Stimulated activated naive CD8-positive, alpha-beta T cell treated with anti-CD3 and anti-CD28 coated beads, Interleukin-15, Interleukin-2, amounts not matched to agents 100 U/mL and 50 U/mL, for 24 hours (primary cell): ENCODE measurements around the gene HJV.
"Not testable (repeated sequence)": the region's sequence is repeated elsewhere in the genome, so short reads cannot be mapped to it uniquely, and the experiment has no call there.

Source experiments
- ATAC-seq: fragments of 150-1000 bp; cut with Tn5 transposase; one replicate; pipeline ENCODE4 v1.10.0; 2021
- DNase-seq: peaks from one replicate; pipeline ENCODE4 v3.0.0; 2021

HJV gene, protein sequence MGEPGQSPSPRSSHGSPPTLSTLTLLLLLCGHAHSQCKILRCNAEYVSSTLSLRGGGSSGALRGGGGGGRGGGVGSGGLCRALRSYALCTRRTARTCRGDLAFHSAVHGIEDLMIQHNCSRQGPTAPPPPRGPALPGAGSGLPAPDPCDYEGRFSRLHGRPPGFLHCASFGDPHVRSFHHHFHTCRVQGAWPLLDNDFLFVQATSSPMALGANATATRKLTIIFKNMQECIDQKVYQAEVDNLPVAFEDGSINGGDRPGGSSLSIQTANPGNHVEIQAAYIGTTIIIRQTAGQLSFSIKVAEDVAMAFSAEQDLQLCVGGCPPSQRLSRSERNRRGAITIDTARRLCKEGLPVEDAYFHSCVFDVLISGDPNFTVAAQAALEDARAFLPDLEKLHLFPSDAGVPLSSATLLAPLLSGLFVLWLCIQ

DNA sequence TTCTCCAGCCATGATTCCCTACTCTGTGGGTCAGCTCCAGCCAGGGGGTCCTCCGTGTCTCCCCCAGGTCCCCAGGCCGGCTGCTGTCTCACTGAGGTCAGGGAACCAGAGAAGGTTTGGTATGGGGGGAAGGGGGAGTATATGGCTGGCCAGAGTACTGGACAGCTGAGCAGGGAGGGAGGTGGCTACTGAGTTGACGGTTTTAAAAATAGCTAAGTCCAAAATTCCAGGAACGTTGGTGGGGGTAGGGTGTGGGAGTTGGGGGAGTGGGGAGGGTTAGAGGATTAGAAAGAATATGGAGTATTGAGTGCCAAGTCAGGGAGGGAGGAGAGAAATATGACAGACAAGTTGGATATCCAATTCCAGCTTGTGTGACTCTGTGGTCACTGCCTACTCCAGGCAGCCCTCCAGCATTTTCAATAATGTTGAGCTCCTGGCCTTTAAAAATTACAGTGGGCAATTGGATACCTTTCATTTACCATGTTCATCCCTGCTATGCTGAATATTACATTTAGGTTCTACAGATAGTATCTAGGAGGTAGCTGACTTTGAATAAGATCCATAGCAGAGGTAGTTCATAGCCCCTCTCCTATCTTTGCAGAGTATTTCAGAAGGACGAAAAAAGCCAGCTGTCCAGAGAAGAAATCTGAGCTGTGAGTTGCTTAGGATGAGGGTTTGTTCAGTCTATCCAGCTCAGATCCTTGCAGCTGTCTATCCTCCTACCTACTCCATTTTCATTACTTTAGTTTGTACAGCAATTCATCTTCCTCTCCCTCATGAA, at the start of gene HJV:
Gene HJV (minus strand): TSS at position 114 of the 781 bp plus-strand sequence. CDS start 1,504 bp downstream, outside the sequence.
- ATAC-seq (no peak), DNase-seq (no peak)

DNA sequence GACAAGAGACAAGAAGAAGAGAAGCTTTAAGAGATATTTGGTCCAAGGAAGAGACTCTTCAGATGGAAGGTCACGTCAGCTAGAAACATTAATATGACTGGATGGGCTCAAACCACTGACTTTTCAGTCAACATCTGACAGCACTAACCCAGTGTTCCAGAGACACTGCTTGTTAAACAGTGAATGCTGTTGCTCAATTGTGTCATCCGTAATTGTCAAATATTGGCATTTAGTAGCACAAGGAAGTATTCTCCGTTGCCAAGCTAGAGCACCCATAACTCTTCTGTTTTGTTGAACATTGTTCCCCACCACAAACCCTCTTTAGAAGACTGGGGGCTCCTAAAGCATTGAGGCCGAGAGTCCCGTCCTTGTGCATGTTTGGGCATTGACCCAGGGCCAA, 37.6 kb upstream of the HJV start:
- not testable (repeated sequence) for DNase-seq

DNA sequence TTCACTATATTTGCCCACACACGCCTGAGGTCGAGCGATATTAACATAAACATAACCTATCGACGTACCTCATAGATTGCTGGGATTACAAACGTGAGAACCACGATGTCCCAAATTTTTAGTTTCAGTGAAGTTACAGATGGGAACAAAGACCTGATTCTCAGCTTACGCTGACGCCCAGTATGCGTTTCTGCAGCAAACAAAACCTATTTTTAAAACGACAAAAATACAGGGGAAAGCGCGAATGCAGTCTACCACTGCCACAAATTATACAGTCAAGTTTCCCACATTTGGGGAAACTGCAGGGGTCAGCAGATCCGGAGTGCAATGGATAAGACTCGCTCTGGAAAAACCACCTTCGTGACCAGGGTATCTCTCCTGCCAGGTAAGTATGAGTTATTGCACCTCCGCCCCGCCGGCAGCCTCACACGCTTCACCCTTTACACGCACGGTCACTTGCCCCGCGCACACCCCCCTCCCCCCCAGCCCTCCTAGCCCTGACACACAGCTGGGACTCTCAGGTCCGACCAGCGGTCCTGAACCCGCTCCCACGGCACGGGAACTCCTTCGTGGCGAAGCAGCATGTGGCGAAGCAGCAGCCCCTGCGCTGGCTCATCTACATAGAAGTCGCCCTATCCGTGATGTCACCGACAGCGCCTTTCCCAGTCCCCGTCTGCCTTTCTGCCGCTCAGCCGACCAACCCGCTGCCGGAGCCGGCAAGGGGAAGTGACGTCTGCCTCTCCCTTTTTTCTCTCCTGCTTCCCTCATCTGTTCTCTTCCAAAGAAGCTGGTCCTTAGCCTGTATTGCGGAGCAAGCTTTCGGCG, 30.5 kb upstream of the HJV start:
- ATAC-seq (peak; percentile 97), DNase-seq (peak; percentile 86)

More for the DNA sequence above, 37.6 kb upstream of the HJV start:
- ATAC-seq, result not testable (repeated sequence)

DNA sequence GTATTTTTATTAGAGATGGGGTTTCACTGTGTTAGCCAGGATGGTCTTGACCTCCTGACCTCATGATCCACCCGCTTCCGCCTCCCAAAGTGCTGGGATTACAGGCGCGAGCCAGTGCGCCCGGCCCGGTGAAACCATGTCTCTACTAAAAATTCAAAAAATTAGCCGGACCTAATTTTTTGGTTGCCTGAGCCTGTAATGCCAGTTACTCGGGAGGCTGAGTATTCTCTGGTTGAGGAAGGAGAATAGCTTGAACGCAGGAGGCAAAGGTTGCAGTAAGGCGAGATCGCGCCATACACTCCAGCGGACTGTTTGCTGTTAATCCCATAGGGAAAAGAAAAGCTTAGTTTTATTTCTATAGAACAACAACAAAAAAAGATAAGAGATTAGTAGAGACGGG, 29.9 kb upstream of the HJV start:
- ATAC-seq, result no peak

DNA sequence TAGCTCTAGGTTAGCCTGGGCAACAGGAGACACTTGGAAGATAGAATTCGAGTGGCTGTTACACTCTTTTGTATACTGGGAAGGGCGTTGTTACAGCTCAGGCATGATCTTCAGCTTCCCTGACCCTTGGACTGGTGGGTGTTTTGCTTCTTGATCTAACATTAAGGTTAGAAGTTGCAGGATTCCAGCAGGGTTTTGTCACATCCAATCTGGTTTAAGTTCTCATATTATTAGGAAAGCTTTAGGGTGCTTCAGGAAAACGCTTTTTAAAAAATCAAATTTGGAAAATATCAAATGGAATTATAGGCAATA, 29.1 kb upstream of the HJV start:
- not testable (repeated sequence) for ATAC-seq, DNase-seq

More for the DNA sequence above, 29.9 kb upstream of the HJV start:
- DNase-seq, result no peak

DNA sequence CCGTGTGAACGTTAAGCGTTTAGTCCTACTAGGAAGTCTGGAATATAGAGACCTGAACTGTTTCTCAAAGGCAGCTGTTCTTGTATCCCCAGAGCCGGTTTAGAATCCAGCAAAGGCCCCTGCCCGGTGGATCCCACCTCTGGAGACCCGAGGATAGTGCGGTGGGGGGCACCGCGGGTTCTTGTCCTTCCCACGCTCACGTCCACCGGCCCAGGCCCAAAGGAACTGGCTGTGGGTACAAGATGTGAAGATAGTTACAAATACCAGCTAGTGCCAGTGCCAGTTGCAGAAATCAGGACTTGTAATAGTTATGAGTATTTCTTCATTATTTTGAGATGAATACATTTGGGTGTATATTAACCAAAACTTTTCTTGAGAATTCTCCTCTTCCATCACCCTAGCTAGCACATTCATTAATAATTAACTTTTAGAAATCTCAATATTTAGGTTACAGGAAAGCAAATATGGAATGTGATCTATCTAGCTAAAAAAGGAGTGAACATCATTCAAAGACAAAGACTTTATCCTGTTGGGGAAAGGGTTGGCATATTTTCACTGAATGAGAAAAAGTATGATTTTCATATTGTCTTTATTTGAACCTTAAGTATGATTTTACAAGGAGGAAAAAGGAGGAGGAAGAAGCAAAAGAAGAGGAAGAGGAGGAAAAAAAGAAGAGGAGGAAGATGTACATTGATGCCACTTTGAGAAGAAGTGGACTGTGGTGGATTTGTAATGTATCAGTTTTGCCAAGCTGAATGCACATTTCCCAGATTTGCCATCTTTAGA, 28.5 kb upstream of the HJV start:
- not testable (repeated sequence) for ATAC-seq, DNase-seq

DNA sequence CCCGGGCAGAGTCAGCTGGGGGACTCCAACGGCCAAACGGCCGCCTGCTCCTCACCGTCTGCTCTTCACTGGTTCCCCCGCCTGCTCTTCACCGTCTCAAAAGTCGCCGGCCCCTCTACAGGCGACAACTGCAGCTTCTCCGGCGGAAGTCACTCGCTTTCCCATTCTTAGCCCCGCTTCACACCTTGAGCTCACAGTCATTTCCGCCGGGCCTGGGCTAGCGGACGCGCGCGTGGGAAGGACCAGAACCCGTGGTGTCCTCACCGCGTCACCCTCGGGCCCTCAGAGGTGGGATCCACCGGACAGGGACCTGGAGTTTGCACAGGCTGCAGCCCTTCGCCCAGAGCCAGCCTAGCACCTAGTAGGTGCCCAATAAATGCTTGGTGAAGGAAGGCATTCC, 27.9 kb upstream of the HJV start:
- no peak for ATAC-seq
- no peak for DNase-seq

DNA sequence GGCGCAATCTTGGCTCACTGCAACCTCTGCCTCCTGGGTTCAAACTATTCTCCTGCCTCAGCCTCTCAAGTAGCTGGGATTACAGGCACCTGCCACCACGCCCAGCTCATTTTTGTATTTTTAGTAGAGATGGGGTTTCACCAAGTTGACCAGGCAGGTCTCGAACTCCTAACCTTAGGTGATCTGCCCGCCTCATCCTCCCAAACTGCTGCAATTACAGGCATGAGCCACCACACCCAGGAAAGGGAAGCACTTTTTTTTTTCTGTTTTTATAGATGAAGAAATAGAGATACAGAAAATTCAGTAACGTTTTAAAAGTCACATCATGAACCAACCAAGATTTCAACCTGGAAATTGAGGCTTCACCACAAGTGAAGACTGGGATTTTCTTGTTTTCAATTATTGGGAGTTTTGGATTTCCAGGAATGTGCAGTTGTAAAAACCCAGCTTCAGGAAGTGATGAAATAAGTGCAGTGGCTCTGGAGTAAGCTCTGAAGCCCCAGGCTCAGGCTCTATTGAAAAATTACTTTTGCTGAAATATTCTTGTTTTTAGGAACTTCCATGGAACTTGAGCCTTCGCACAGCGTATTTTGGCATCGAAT, 27.1 kb upstream of the HJV start:
- DNase-seq, ATAC-seq: not testable (repeated sequence)

DNA sequence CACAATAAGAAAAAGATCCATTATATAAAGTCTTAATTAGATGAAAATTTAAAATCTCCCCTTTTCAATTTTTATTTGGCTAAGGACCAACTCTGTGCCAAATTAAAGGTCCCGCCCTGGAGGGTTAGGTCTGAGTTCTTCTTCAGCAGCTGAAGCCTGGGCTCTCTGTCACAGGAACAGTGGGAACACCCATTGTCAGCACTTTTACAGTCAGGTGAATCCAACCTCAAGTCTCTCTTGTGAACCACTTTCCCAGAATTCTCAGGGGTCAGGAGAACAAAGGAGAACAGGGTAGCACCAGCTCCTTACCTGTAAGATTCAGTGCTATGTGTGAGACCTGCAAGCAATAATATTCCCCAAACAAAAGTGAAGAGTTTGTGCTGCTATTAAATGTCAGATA, 25.1 kb upstream of the HJV start:
- DNase-seq, result no peak
- no peak for ATAC-seq

DNA sequence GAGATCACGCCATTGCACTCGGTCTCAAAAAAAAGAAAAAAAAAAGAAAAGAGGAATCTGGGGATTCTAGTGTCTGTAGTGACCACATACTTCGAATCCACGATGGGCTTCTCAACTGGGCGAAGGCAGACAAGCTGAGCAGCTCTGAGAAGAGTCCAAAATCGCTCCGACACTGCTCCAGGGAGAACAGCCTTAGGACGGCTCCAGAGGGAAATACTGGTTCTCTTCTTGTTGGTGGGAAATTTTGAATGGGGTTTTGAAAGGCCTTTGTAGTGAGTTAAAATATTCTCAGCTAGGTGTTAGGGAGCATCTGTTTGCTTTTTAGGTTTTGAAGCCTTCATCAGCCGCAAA, 18.3 kb upstream of the HJV start:
- no peak for ATAC-seq
- DNase-seq, result no peak

DNA sequence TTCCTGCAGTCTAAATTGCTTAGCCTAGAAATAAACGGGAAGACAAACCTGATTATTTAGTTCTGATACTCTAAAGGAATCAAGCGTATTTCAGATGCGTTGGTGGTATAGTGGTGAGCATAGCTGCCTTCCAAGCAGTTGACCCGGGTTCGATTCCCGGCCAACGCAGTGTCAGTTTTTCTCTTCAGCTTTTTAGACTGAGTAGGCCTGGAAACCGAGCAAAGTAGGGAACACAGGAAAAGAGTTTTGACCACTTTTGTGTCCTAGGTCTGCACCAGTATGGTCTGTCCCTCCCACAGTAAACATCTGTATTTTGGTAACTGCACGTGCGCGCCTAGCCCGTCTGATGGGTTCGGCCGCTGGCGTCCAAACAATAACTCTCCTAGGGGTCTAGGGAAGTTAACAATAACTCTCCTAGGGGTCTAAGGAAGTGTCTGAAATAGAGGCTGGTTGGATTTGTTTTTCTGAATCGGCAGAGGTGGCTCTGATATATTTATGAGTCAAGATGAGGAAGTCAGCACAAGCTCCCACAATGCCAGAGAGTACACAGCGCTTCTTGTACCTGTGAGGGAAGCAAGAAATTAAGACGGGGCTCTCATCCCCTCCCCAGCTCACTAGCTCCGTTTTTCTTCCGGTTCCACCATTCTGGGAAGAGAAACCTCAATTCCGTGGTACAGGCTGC, 15.6 kb upstream of the HJV start:
- DNase-seq (peak; percentile 80), ATAC-seq (peak; percentile 50)

DNA sequence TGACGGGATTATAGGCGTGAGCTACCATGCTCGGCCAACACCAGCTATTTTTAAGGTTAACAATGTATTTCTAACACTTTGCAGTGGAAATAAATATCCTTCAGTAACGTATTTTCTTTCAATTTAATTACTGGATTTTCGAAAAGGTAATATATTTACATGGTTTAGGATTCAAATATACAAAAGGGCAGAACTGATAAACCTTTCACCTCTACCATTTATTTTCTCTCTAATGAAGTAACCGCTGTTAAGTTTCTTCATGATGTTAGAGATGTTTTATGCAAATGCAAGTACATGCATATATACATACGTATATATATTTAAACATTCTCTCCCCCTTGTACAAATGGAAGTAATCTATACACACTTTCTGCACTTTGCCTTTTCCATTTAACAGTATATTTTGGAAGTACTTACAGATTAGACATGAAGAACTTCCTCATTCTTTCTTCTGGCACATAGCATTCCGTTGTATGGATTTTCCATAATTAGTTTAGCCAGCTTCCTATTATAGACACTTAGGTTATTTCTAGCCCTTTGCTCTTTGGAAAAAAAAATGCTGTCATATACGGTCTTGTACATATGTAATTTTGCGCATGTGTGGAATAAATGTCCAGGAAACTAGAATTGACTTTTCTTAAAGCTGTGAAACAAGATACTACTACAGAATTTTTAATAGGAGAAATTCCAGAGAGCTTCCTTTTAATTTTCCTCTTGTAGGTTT, 14.9 kb upstream of the HJV start:
- ATAC-seq, result no peak
- DNase-seq, result no peak

DNA sequence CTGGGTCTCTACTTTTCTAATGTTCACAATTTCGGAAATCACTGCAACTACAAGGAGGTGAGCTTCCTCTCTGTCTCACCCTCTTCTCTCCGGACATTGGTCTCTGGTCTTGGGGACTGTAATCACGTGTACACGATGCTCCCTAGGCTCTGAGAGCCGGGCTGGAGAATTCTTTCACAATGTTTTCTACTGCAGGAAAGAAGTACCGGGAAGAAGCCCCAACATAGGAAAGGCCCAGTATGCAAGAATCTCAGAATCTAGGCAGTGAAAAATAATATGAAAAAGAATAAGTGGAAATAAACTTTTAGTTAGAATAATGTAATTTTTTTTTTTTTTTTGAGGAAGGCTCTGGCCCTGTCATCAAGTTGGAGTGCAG, 13.5 kb upstream of the HJV start:
- no peak for DNase-seq
- no peak for ATAC-seq

DNA sequence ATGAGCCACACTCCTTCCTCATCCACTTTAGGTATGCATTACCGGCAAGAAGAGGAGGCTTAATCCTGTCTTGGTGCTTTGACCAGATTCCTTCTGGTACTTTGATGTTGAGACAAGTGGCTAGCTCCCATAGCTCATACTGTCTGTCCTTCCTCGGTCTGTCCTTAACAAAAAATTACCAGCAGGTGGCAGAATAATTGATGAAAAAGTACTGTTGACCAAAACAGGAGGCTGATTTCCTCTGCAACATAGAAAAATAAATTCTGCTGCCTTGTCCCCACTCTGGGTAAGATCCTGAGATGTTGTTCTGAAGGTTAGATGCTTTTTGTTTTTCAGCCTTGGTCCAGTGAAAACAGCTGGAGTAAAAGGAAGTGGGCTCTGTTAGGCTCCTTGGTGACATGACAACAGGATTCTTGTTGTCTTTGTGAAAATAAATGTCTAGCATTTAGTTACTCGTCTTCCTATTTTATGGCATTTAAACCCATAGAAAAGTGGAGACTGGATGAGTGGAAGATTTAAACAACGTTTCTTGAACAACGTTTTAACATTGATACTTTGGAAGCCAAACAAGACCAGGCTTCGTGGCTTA, 11.2 kb upstream of the HJV start:
- no peak for ATAC-seq
- no peak for DNase-seq

DNA sequence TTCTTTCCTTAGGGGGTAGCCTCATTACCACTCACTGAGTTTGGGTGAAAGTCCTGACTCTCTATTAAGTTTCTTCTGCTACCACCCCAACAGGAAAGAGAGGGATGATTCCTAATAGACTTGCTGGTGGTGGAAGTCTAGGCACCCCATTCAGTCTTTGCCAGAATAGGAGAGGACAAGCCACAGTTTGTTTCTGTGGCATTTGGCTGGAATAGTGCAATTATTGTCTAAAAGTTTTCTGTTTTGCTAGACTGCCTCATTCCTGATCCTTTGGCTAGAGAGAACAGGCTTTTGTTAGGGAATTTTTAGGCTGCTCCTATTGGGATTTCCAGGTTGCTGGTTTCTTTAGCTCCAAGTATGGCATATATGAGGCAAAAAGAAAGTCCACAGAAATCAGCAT, 9.9 kb upstream of the HJV start:
- ATAC-seq (no peak), DNase-seq (no peak)

DNA sequence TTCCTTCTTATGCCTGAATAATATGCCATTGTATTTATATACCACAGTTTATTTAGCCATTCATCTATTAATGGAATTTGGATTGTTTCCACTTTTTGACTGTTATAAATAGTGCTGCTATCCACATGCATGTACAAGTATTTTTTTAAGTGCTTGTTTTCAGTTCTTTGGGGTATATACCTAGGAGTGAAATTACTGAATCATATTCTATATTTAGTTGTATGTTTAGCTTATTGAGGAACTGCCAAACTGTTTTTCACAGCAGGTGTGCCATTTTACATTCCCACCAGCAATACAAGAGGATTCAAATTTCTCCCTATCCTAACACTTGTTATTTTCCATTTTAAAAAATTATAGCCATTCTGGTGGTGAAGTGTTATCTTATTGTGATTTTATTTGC, 7.6 kb upstream of the HJV start:
- ATAC-seq, result no peak
- no peak for DNase-seq

DNA sequence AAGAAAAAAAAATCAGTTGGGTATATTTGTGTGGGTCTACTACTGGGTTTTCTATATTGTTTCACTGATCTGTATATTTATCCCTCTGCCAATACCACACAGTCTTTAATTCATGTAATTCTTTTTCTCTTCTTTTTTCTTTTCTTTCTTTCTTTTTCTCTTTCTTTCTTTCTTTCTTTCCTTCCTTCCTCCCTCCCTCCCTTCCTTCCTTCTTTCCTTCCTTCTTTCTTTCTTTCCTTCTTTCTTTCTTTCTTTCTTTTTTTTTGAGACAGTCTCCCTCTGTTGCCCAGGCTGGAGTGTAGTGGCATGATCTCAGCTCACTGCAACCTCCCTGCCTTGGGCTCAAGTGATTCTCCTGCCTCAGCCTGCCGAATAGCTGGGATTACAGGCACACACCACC, 5.1 kb upstream of the HJV start:
- ATAC-seq, DNase-seq: not testable (repeated sequence)

DNA sequence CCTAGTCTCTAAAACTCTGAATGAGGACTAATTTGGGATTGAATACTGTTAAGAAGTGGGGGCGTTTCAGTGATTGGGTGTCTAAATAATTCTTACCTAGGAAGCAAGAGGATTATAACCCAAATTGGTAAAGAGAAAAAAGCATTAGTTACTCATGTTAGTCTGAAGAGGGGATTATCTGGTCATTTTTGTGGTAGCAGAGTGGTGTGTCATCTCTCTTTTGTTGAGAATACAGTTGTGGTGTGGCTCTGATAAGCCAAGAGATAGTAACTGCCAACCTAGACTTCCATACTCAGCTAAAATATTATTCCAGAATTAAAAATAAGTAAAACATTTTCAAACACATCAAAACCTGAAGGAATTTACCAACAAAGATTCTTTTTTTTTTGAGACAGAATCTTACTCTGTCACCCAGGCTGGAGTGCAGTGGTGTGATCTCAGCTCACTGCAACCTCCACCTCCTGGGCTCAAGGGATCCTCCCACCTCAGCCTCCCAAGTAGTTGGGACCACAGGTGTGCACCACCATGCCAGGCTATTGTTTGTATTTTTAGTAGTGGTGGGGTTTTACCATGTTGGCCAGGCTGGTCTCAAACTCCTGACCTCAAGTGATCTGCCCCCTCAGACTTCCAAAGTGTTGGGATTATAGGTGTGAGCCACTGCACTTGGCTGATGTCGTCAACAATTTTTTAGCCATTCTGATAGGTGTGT, 4.4 kb upstream of the HJV start:
- not testable (repeated sequence) for ATAC-seq, DNase-seq
